GM23338 (cell line): ENCODE measurements around the gene IMMP1L. TPM values are rescaled to one million over a fixed set of nuclear protein-coding genes. Genes with fewer than 3 reads are reported as not detected.
A peak's percentile ranks its signal among the peaks of the same experiment; 100 is the strongest.

Experiments
- ATAC-seq: fragments of 200-7000 bp; cut with Tn5 transposase; 3 replicates; pipeline ENCODE4 v1.9.1; 2020
- DNase-seq: peaks from one replicate; pipeline ENCODE4 v3.0.0-alpha.2; 2015; ENCODE audit warnings: low spot score
- H2AFZ ChIP-seq: fragments of 200-600 bp; sonication (generic); 2 replicates; pipeline ENCODE4 v1.8.0; 2016; ENCODE audit warnings: antibody characterized with exemption, mild to moderate bottlenecking, moderate library complexity
- H3F3A ChIP-seq: fragments of 200-600 bp; sonication (generic); replicated peaks from 2 replicates; pipeline ENCODE4 v1.8.0; 2017; ENCODE audit warnings: antibody characterized with exemption, mixed run types, low read depth
- H3K27ac ChIP-seq: fragments of 200-600 bp; sonication (generic); 2 replicates; pipeline ENCODE4 v1.6.1; 2016; ENCODE audit warnings: low read depth
- H3K27me3 ChIP-seq: fragments of 200-600 bp; sonication (generic); 2 replicates; pipeline ENCODE4 v1.8.0; 2016; ENCODE audit warnings: mild to moderate bottlenecking, mixed run types, moderate library complexity; ENCODE audit not compliant: insufficient read depth
- H3K36me3 ChIP-seq: fragments of 200-600 bp; sonication (generic); 2 replicates; pipeline ENCODE4 v1.8.0; 2016; ENCODE audit warnings: mild to moderate bottlenecking; ENCODE audit not compliant: insufficient read depth
- H3K4me1 ChIP-seq: fragments of 200-600 bp; sonication (generic); 2 replicates; pipeline ENCODE4 v1.8.0; 2016; ENCODE audit warnings: mild to moderate bottlenecking, moderate library complexity; ENCODE audit not compliant: insufficient read depth
- H3K4me2 ChIP-seq: fragments of 200-600 bp; sonication (generic); 2 replicates; pipeline ENCODE4 v1.7.1; 2017; ENCODE audit warnings: mixed run types
- H3K4me3 ChIP-seq: fragments of 200-600 bp; sonication (generic); 2 replicates; pipeline ENCODE4 v1.6.1; 2016; ENCODE audit warnings: mixed run types
- H3K79me2 ChIP-seq: fragments of 200-600 bp; sonication (generic); replicated peaks from 2 replicates; pipeline ENCODE4 v1.8.0; 2017; ENCODE audit warnings: mild to moderate bottlenecking; ENCODE audit not compliant: insufficient read depth
- H3K9me2 ChIP-seq: fragments of 200-600 bp; sonication (generic); 2 replicates; pipeline ENCODE4 v1.8.0; 2017; ENCODE audit not compliant: insufficient read depth
- H4K20me1 ChIP-seq: fragments of 200-600 bp; sonication (generic); replicated peaks from 2 replicates; pipeline ENCODE4 v1.8.0; 2017; ENCODE audit warnings: mild to moderate bottlenecking; ENCODE audit not compliant: insufficient read depth
- H3K27ac Mint-ChIP-seq: 2 replicates; pipeline ENCODE4 v1.8.0; 2020; ENCODE audit warnings: inconsistent platforms, mild to moderate bottlenecking, moderate library complexity, mixed read lengths
- H3K27me3 Mint-ChIP-seq: 3 replicates; pipeline ENCODE4 v1.8.0; 2022; ENCODE audit warnings: low read depth, mild to moderate bottlenecking, moderate library complexity, mixed read lengths, inconsistent platforms; ENCODE audit not compliant: insufficient read depth, poor library complexity
- H3K36me3 Mint-ChIP-seq: 3 replicates; pipeline ENCODE4 v1.8.0; 2021; ENCODE audit warnings: low read depth, mild to moderate bottlenecking, inconsistent platforms, moderate library complexity, mixed read lengths
- H3K4me1 Mint-ChIP-seq: 3 replicates; pipeline ENCODE4 v1.8.0; 2020; ENCODE audit warnings: mild to moderate bottlenecking, inconsistent platforms, mixed read lengths
- H3K4me3 Mint-ChIP-seq: 3 replicates; pipeline ENCODE4 v1.8.0; 2021; ENCODE audit warnings: moderate library complexity, mild to moderate bottlenecking, inconsistent platforms, mixed read lengths
- H3K9me3 Mint-ChIP-seq: 3 replicates; pipeline ENCODE4 v1.8.0; 2020; ENCODE audit warnings: moderate library complexity, mild to moderate bottlenecking, inconsistent platforms, mixed read lengths
- CTCF ChIP-seq, 2 experiments: fragments of 200-600 bp in 1 of 2; sonication (generic) in 1 of 2; conservative IDR thresholded peaks; 2 replicates each; pipeline versions ENCODE4 v1.5.1 to v1.6.1; 2016 to 2017; ENCODE audit warnings: antibody characterized with exemption in 2 of 2, low read depth in 2 of 2, mild to moderate bottlenecking in 2 of 2, moderate library complexity in 1 of 2
- EZH2 ChIP-seq: fragments of 200-600 bp; sonication (generic); IDR thresholded peaks from one replicate; pipeline ENCODE4 v1.8.0; 2017; ENCODE audit warnings: antibody characterized with exemption, mild to moderate bottlenecking, low read depth; ENCODE audit not compliant: unreplicated experiment
- ZNF331 ChIP-seq: fragments of 250-450 bp; sonication (Bioruptor Pico); IDR thresholded peaks from 2 replicates; pipeline ENCODE4 v1.5.0; 2020; ENCODE audit warnings: low read depth, mild to moderate bottlenecking, moderate library complexity
- ZNF462 ChIP-seq: fragments of 250-450 bp; sonication (Bioruptor Pico); IDR thresholded peaks from 2 replicates; pipeline ENCODE4 v1.5.0; 2020; ENCODE audit warnings: mild to moderate bottlenecking, moderate library complexity
- polyA plus RNA-seq: library from polyadenylated mRNA; unstranded; fragments of >200 nt; fragmentation: Nextera tagmentation; extraction: Ambion mirVana; gene quantifications from 2 replicates; pipeline ENCODE4 v1.2.1, GENCODE V29; 2016
- total RNA-seq: library from RNA; depleted of rRNA; stranded (reverse); fragments of >200 nt; shearing (Covaris generic); gene quantifications from 2 replicates; pipeline ENCODE4 v1.2.3, GENCODE V29; 2014

IMMP1L gene
- total and polyA plus RNA-seq, 2 experiments from 2014 or later, result 23.9 to 154 TPM

- no peak for TF ChIP-seq ZNF462
- no peak for TF ChIP-seq ZNF331
- no peak for TF ChIP-seq CTCF (conservative IDR thresholded peaks at IDR 0.05; ENCODE audit: low read depth in 2 of 2)
- no peak for TF ChIP-seq EZH2
These were observed 382 bp downstream of the IMMP1L start (continued) for GRCh38 chr11:31509051-31509428.

GRCh38 chr11:31500560-31500959, 8.9 kb downstream of the IMMP1L start:
- Histone ChIP-seq H3K27ac (no peak overlapping the region), H4K20me1 (peaks cover 5% of the 10 kb centered on the region; the same call in 1 of the 2 replicates), H3K9me2 (no peaks in the 10 kb centered on the region), H3K4me1 (peaks cover 5% of the 10 kb centered on the region; the same call in 1 of the 2 replicates), H3K4me3 (no peak overlapping the region), H2AFZ (no peak overlapping the region), H3K27me3 (no peaks in the 10 kb centered on the region), H3K79me2 (peaks cover 100% of the 10 kb centered on the region), H3K4me2 (no peak overlapping the region), H3K36me3 (peaks cover under 1% of the 10 kb centered on the region; the same call in 1 of the 2 replicates), H3F3A (no peaks in the 10 kb centered on the region)
- DNase-seq (no peak), ATAC-seq (no peak)
- peaks cover 2% of the 10 kb centered on the region; the same call in 1 of the 3 replicates for H3K4me1 Mint-ChIP-seq
- peak overlapping the region; percentile 68; the same call in 1 of the 2 replicates for H3K27ac Mint-ChIP-seq
- TF ChIP-seq ZNF462, result no peak
- H3K36me3 Mint-ChIP-seq, result peaks cover 10% of the 10 kb centered on the region
- no peaks in the 10 kb centered on the region for H3K27me3 Mint-ChIP-seq
- 0 out of 3 replicates have a peak, but pooled peaks cover under 1% of the 10 kb centered on the region for H3K9me3 Mint-ChIP-seq
- no peak overlapping the region for H3K4me3 Mint-ChIP-seq
